Measurements from ENCODE around the gene NIM1K.

- no peak for TF ChIP-seq CTCF (IDR thresholded peaks at IDR 0.05)
- no peak for TF ChIP-seq ZFX (IDR thresholded peaks at IDR 0.05; ENCODE audit: borderline replicate concordance)
These were observed 10.4 kb downstream of the NIM1K start for GRCh38 chr5:43202380-43202779.
